ENCODE data around the gene LMTK2.

LMTK2 gene

GRCh38 chr7:98178762-98179490, 72.3 kb downstream of the LMTK2 start:
- DNase-seq = no peak

DNA sequence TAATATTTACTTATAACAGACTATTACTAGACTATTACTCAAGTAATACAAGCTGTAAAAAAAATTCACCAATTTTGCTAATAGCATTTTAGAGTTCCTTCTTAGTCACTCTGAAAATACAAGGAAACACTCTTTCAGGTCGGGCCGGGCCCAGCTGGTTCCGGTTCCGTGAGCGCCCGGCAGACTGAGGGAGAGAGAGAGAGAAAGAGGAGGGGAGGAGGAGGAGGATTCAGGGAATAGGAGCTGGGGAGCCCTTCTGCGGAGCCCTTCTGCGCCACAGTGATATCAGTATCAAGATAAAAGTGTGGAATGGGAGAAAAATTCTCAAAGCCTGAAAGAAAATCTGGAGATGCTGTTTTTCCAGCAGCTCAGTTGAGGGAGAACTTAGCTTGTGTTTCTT, 74.1 kb downstream of the LMTK2 start:
- no peak for DNase-seq

DNA sequence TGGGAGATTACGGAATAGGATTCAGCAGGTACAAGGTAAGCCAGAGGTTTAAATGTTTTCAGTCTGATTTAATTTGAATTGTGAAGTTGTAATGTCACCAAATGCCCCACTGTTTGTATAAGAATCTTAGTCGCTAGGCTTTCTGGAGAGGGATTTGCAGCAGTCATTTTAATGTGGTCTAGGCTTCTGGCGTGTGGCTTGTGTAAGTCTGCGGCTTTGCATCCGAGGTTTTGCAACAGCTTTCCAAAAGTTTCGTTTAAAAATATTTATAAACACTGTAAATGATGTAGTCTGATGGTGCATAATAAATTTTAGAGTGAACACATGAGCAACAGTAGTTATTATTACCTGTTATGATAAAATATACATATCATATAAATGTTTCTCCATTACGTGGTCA, 78.4 kb downstream of the LMTK2 start:
- no peak for DNase-seq

- no peak for DNase-seq
These were observed 79.9 kb downstream of the LMTK2 start for GRCh38 chr7:98186452-98187137.

GRCh38 chr7:98187138-98187502, 80.5 kb downstream of the LMTK2 start:
- no peak for DNase-seq

GRCh38 chr7:98189559-98189958, 82.9 kb downstream of the LMTK2 start:
- DNase-seq = no peak

- no peak for DNase-seq
These were observed 85.2 kb downstream of the LMTK2 start for GRCh38 chr7:98191668-98192431.

GRCh38 chr7:98192781-98193457, 86.3 kb downstream of the LMTK2 start:
- no peak for DNase-seq

DNA sequence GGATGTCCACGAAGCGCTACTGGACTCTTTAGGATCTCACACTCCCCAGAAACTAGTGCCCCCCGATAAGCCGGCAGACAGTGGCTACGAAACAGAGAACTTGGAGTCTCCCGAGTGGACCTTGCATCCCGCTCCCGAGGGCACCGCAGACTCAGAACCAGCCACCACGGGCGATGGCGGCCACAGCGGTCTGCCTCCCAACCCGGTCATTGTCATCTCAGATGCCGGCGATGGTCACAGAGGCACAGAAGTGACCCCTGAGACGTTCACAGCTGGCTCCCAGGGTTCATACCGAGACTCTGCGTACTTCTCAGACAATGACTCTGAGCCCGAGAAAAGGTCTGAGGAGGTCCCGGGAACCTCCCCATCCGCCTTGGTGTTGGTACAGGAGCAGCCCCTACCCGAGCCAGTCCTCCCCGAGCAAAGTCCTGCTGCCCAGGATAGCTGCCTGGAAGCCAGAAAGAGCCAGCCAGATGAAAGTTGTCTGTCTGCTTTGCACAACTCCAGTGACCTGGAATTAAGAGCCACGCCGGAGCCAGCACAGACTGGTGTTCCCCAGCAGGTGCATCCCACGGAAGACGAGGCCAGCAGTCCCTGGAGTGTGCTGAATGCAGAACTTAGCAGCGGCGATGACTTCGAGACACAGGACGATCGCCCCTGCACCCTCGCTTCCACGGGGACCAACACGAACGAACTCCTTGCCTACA, 87.0 kb downstream of the LMTK2 start:
- no peak for DNase-seq

- no peak for DNase-seq
These were observed 87.5 kb downstream of the LMTK2 start for GRCh38 chr7:98194186-98194585.

GRCh38 chr7:98194672-98195457, 88.2 kb downstream of the LMTK2 start:
- DNase-seq = no peak

GRCh38 chr7:98196706-98197605, 90.3 kb downstream of the LMTK2 start:
- no peak for DNase-seq

GRCh38 chr7:98199131-98199530, 92.5 kb downstream of the LMTK2 start:
- DNase-seq = no peak

- no peak for DNase-seq
These were observed 93.7 kb downstream of the LMTK2 start for GRCh38 chr7:98200364-98200763.

GRCh38 chr7:98202367-98203195, 95.9 kb downstream of the LMTK2 start:
- no peak for DNase-seq

DNA sequence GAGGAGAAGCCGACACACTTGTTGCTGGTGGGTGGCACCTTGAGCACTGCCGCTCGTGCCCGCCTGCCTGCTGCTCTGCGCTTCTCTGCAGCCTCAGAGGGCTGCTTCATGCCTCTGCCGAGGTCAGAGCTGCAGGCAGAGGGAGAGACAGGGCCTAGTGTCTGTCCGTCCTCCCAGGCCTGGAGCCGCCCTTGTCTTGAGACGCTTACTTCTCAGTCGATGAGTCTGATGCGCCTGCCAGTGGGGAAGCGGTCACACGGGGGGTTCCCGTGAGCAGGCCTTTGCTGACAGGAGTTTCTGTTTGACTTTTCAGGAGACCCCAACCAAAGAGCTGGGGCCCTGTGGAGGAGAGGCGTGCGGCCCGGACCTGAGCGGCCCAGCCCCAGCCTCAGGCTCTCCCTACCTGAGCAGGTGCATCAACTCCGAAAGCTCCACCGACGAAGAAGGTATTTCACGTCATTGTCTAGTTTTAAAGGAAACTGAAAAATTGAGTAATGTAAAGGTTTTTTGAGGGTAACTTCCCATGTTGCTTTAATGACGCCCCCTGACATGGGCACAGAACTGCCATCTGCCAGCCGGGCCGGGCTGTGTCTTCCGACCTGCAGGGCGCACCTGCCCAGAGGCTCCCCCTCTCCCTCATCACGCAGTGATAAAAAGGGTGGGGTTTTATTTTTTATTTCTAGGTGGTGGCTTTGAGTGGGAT, 96.8 kb downstream of the LMTK2 start:
- DNase-seq = no peak

GRCh38 chr7:98203964-98204605, 97.4 kb downstream of the LMTK2 start:
- DNase-seq = no peak

DNA sequence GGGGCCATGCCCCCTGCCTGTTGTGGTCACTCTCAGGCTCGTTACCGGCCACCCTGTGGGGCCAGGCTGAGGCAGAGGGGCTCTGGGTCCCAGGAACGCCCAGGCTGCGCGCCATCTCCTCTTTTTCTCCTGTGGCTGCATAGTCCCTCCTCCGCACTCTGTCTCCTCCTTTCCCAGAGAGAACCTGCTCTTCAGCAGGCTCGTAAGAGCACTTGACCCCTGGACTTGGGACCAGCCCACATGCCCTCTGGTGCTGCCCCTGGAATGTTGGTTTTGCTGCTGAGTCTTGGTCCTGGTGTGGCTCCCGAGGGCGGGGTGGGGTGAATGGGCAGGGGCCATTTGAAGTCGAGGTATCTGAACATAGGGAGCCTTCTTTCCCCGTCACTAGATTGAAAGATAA, 98.0 kb downstream of the LMTK2 start:
- no peak for DNase-seq
